ENCODE measurements around the gene TPO.
"Not testable (repeated sequence)": the region's sequence is repeated elsewhere in the genome, so short reads cannot be mapped to it uniquely, and the experiment has no call there.

Gene TPO

DNA sequence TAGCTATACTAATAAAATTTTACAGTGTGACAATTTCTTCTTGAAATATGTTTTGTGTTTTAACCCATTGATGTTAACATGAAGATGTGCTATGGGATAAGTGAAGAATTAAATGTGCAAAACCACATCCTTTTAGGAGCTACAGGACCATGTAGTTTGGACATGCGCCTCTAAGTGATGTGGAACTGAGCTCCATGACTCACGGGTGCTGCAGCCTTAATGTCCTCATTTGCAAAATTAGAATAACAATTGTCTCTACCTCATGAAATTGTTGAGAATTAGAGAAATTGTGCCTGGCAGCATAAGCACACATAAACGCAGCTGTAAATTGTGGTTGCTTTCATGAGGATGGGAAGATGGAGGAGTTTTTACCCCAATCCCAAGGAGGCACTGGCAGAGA lies 31.6 kb upstream of the TPO start:
- H3K79me2 ChIP-seq (ENCODE audit: control insufficient read depth, insufficient read depth, low read length, unreplicated experiment): no peaks in the 10 kb centered on the region
- no peaks in the 10 kb centered on the region for H3K4me1 ChIP-seq (ENCODE audit: control insufficient read depth, insufficient read depth, low read length, unreplicated experiment)
- H3K27ac ChIP-seq (ENCODE audit: low read depth, low read length): no peak overlapping the region
- no peak overlapping the region for H2AFZ ChIP-seq (ENCODE audit: low read length, unreplicated experiment)
- no peaks in the 10 kb centered on the region for H3K27me3 ChIP-seq (ENCODE audit: insufficient read depth, low read length)
- no peaks in the 10 kb centered on the region for H3K36me3 ChIP-seq (ENCODE audit: insufficient read depth, low read length)
- H3K4me3 ChIP-seq (ENCODE audit: low read depth, low read length): no peak overlapping the region

GRCh38 chr2:1387954-1388725 lies 25.1 kb upstream of the TPO start:
- H2AFZ ChIP-seq (ENCODE audit: low read length, unreplicated experiment); H3K79me2 ChIP-seq (ENCODE audit: control insufficient read depth, insufficient read depth, low read length, unreplicated experiment); H3K27me3 ChIP-seq (ENCODE audit: insufficient read depth, low read length); H3K27ac ChIP-seq (ENCODE audit: low read depth, low read length); H3K36me3 ChIP-seq (ENCODE audit: insufficient read depth, low read length); H3K4me1 ChIP-seq (ENCODE audit: control insufficient read depth, insufficient read depth, low read length, unreplicated experiment); H3K4me3 ChIP-seq (ENCODE audit: low read depth, low read length): not testable (repeated sequence)

GRCh38 chr2:1390118-1390517 lies 23.1 kb upstream of the TPO start:
- H3K4me1 ChIP-seq (ENCODE audit: control insufficient read depth, insufficient read depth, low read length, unreplicated experiment); H3K4me3 ChIP-seq (ENCODE audit: low read depth, low read length); H3K27ac ChIP-seq (ENCODE audit: low read depth, low read length): not testable (repeated sequence)

DNA sequence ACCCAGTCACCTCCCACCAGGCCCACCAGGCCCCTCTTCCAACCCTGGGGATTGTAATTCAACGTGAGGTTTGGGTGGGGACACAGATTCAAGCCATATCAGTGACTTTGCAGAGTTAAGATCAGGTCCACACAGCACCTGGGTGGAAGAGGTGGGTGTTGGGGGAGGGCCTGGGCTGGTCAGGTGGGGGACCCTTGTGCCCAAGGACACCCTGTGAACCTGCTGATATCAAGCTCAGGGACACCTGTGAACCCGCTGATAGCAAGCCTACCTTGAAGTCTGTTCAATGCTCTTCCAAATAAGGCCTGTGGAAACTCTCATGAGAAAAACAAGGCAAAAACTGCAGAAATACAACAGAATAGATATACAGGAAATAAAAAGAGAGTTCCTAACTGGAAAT lies 19.9 kb upstream of the TPO start:
- Histone ChIP-seq H3K79me2 (ENCODE audit: control insufficient read depth, insufficient read depth, low read length, unreplicated experiment) (no peaks in the 10 kb centered on the region), H2AFZ (ENCODE audit: low read length, unreplicated experiment) (no peak overlapping the region), H3K27ac (ENCODE audit: low read depth, low read length) (no peak overlapping the region), H3K36me3 (ENCODE audit: insufficient read depth, low read length) (no peaks in the 10 kb centered on the region), H3K27me3 (ENCODE audit: insufficient read depth, low read length) (no peaks in the 10 kb centered on the region), H3K4me1 (ENCODE audit: control insufficient read depth, insufficient read depth, low read length, unreplicated experiment) (no peaks in the 10 kb centered on the region), H3K4me3 (ENCODE audit: low read depth, low read length) (no peak overlapping the region)

More at GRCh38 chr2:1390118-1390517, 23.1 kb upstream of the TPO start:
- H3K36me3 ChIP-seq (ENCODE audit: insufficient read depth, low read length); H2AFZ ChIP-seq (ENCODE audit: low read length, unreplicated experiment); H3K27me3 ChIP-seq (ENCODE audit: insufficient read depth, low read length); H3K79me2 ChIP-seq (ENCODE audit: control insufficient read depth, insufficient read depth, low read length, unreplicated experiment): not testable (repeated sequence)

DNA sequence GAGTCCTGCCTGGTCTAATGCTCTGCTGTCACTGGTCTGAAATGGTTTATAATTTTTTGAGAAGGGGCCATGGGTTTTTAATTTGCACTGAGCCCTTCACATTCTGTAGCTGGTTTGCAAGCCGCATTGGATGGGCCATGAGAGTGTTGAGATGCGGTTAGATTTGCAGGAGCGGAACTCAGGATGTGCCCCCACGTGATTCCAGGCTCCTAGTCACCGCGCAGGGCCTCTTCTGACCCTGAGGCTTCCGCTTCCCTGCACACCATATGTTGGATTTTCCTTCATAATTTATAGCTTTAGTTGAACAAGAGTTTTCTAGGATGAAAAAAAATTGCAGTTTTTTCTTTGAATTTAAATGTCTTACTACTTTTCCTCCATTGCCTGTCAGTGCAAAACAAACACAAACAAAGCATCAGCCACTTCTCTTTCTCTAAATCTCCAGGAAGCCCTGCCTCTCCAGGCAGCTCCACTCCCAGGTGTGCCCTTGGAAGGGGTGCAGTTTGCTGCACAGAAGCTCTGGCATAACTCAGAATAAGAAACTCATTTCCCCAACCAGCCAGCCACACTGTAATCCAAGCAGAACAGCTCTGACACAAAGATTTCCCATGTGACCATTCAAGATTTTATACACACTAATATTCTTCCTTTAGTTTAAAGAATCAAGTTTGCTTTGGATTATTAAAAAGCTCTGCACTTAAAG lies 18.4 kb upstream of the TPO start:
- Histone ChIP-seq H3K79me2 (ENCODE audit: control insufficient read depth, insufficient read depth, low read length, unreplicated experiment) (no peaks in the 10 kb centered on the region), H3K4me3 (ENCODE audit: low read depth, low read length) (no peak overlapping the region), H3K27me3 (ENCODE audit: insufficient read depth, low read length) (no peaks in the 10 kb centered on the region), H3K36me3 (ENCODE audit: insufficient read depth, low read length) (no peaks in the 10 kb centered on the region), H3K4me1 (ENCODE audit: control insufficient read depth, insufficient read depth, low read length, unreplicated experiment) (no peaks in the 10 kb centered on the region), H3K27ac (ENCODE audit: low read depth, low read length) (no peak overlapping the region), H2AFZ (ENCODE audit: low read length, unreplicated experiment) (no peak overlapping the region)

GRCh38 chr2:1397350-1397749 lies 15.9 kb upstream of the TPO start:
- Histone ChIP-seq H2AFZ (ENCODE audit: low read length, unreplicated experiment) (no peak overlapping the region), H3K4me3 (ENCODE audit: low read depth, low read length) (no peak overlapping the region), H3K36me3 (ENCODE audit: insufficient read depth, low read length) (no peaks in the 10 kb centered on the region), H3K27ac (ENCODE audit: low read depth, low read length) (no peak overlapping the region), H3K79me2 (ENCODE audit: control insufficient read depth, insufficient read depth, low read length, unreplicated experiment) (no peaks in the 10 kb centered on the region), H3K4me1 (ENCODE audit: control insufficient read depth, insufficient read depth, low read length, unreplicated experiment) (no peaks in the 10 kb centered on the region), H3K27me3 (ENCODE audit: insufficient read depth, low read length) (no peaks in the 10 kb centered on the region)

DNA sequence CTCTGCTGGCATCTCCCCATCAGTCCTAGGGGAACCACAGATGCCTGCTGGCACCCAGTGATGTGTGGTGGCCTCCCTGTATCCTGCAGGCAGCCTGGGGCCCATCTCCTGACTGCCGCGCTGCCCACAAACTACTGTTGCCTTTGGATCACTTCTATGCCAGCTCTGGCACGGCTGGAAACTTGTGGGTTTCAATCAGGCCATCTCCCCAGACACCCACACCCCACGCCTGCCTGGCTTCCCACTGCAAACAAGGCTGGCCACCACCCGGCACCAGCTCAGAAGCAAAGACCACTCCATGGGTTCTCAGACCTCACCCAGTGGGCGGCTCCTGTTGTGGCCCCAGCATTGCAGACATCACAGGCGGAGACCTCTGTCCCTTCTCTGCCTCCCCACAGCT lies 15.1 kb upstream of the TPO start:
- no peaks in the 10 kb centered on the region for H3K79me2 ChIP-seq (ENCODE audit: control insufficient read depth, insufficient read depth, low read length, unreplicated experiment)
- H3K27ac ChIP-seq (ENCODE audit: low read depth, low read length): no peak overlapping the region
- H3K27me3 ChIP-seq (ENCODE audit: insufficient read depth, low read length): no peaks in the 10 kb centered on the region
- no peaks in the 10 kb centered on the region for H3K4me1 ChIP-seq (ENCODE audit: control insufficient read depth, insufficient read depth, low read length, unreplicated experiment)
- no peak overlapping the region for H3K4me3 ChIP-seq (ENCODE audit: low read depth, low read length)
- H2AFZ ChIP-seq (ENCODE audit: low read length, unreplicated experiment): no peak overlapping the region
- H3K36me3 ChIP-seq (ENCODE audit: insufficient read depth, low read length): no peaks in the 10 kb centered on the region

- H3K36me3 ChIP-seq (ENCODE audit: insufficient read depth, low read length): no peaks in the 10 kb centered on the region
- no peak overlapping the region for H3K27ac ChIP-seq (ENCODE audit: low read depth, low read length)
- no peak overlapping the region for H2AFZ ChIP-seq (ENCODE audit: low read length, unreplicated experiment)
- no peaks in the 10 kb centered on the region for H3K27me3 ChIP-seq (ENCODE audit: insufficient read depth, low read length)
- H3K4me3 ChIP-seq (ENCODE audit: low read depth, low read length): no peak overlapping the region
- H3K4me1 ChIP-seq (ENCODE audit: control insufficient read depth, insufficient read depth, low read length, unreplicated experiment): no peaks in the 10 kb centered on the region
- H3K79me2 ChIP-seq (ENCODE audit: control insufficient read depth, insufficient read depth, low read length, unreplicated experiment): no peaks in the 10 kb centered on the region
These were observed 12.1 kb upstream of the TPO start for GRCh38 chr2:1400943-1401735.

DNA sequence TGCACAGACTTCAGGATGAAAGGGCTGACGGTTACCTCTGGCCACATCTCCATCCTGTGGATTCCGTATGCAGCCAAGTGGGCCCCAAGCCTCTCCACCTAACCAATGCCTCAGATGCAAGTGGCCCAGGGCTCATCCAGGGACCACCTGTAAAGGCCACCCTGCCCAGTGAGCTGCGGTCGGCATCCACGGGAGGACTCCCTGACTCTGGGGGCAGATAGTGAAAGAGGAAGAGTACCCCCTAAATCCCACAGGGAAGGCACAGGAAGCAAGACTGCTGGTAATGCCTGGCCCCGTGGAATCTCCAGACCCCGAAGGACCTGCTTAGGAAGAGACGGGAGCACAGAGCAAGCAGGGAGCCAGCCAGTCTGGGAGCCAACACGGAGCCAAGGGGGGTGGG lies 11.2 kb upstream of the TPO start:
- Histone ChIP-seq H3K4me3 (ENCODE audit: low read depth, low read length) (no peak overlapping the region), H3K27me3 (ENCODE audit: insufficient read depth, low read length) (no peaks in the 10 kb centered on the region), H3K36me3 (ENCODE audit: insufficient read depth, low read length) (no peaks in the 10 kb centered on the region)

DNA sequence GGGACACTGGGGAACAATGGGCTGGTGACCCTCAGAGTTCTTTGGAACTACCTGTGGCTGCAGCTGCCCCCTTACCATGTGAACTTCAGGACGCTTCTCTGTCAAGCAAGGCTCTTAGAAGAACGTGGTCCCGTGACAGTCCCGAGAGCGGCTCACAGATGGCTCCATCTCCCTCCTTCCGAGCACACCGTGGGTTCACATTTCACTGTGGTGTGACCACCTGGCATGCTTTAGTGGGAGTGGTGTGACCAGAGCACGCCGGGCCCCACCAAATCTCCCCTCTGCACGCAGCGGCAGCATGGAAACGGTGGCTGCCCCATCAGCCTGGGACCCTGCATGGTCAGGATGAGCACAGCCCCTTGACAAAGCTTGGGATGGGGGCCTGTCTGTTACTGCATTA lies 9.7 kb upstream of the TPO start:
- Histone ChIP-seq H3K27ac (ENCODE audit: low read depth, low read length) (no peak overlapping the region), H3K79me2 (ENCODE audit: control insufficient read depth, insufficient read depth, low read length, unreplicated experiment) (no peaks in the 10 kb centered on the region), H3K36me3 (ENCODE audit: insufficient read depth, low read length) (no peaks in the 10 kb centered on the region), H3K27me3 (ENCODE audit: insufficient read depth, low read length) (no peaks in the 10 kb centered on the region), H2AFZ (ENCODE audit: low read length, unreplicated experiment) (no peak overlapping the region), H3K4me3 (ENCODE audit: low read depth, low read length) (no peak overlapping the region), H3K4me1 (ENCODE audit: control insufficient read depth, insufficient read depth, low read length, unreplicated experiment) (no peaks in the 10 kb centered on the region)

More for the DNA sequence above, 11.2 kb upstream of the TPO start:
- no peaks in the 10 kb centered on the region for H3K4me1 ChIP-seq (ENCODE audit: control insufficient read depth, insufficient read depth, low read length, unreplicated experiment)
- H2AFZ ChIP-seq (ENCODE audit: low read length, unreplicated experiment): no peak overlapping the region
- H3K79me2 ChIP-seq (ENCODE audit: control insufficient read depth, insufficient read depth, low read length, unreplicated experiment): no peaks in the 10 kb centered on the region
- H3K27ac ChIP-seq (ENCODE audit: low read depth, low read length): no peak overlapping the region

Data from ACC112 (cell line).